Panc1 (cell line): ENCODE measurements around the gene KLHDC3. TPM values are rescaled to one million over a fixed set of nuclear protein-coding genes. Genes with fewer than 3 reads are reported as not detected.

ENCODE experiments used
- ATAC-seq: fragments of 200-7000 bp; cut with Tn5 transposase; 2 replicates; pipeline ENCODE4 v1.9.1; 2020; ENCODE audit warnings: mild to moderate bottlenecking, moderate library complexity
- BruUV-seq: library from RNA; stranded (reverse); fragments of 400-500 nt; replicated peaks from 2 replicates; lab custom pipeline; 2021; lab: Mats Ljungman, UMichigan
- CTCF ChIA-PET: fragments of 300-600 bp; sonication (Branson Sonifier 250); formaldehyde crosslinking; loops from one replicate; lab custom pipeline; 2022; ENCODE audit warnings: antibody characterized with exemption; lab: Charles Lee
- POLR2A ChIA-PET: fragments of 300-600 bp; sonication (Branson Sonifier 250); formaldehyde crosslinking; loops from one replicate; lab custom pipeline; 2022; ENCODE audit warnings: antibody characterized with exemption; lab: Charles Lee
- DNase-seq: peaks from one replicate; pipeline ENCODE4 v3.0.0-alpha.2; 2010; ENCODE audit warnings: low read depth, low spot score
- H3K27ac ChIP-seq: 2 replicates; pipeline ENCODE4 v1.5.1; 2011; ENCODE audit warnings: mild to moderate bottlenecking, low read length, inconsistent platforms
- H3K27me3 ChIP-seq: fragments of 200-500 bp; sonication (Bioruptor generic); 2 replicates; pipeline ENCODE4 v1.6.0; 2014; ENCODE audit warnings: low read length, inconsistent platforms; ENCODE audit not compliant: control insufficient read depth, insufficient read depth
- H3K36me3 ChIP-seq: fragments of 200-500 bp; sonication (Bioruptor generic); 2 replicates; pipeline ENCODE4 v1.5.1; 2014; ENCODE audit warnings: inconsistent platforms, mild to moderate bottlenecking, low read length, moderate library complexity; ENCODE audit not compliant: control insufficient read depth, insufficient read depth
- H3K4me1 ChIP-seq: 2 replicates; pipeline ENCODE4 v1.5.1; 2011; ENCODE audit warnings: inconsistent platforms, mild to moderate bottlenecking, low read length, moderate library complexity; ENCODE audit not compliant: control insufficient read depth, insufficient read depth
- H3K4me3 ChIP-seq, 2 experiments: 2 replicates each; pipeline ENCODE4 v1.5.1; 2011 to 2012; ENCODE audit warnings: low read depth in 2 of 2, low read length in 2 of 2, mild to moderate bottlenecking in 2 of 2, inconsistent platforms in 1 of 2, moderate library complexity in 1 of 2
- H3K9me3 ChIP-seq: fragments of 200-500 bp; sonication (Bioruptor generic); 2 replicates; pipeline ENCODE4 v1.5.1; 2014; ENCODE audit warnings: low read depth, mild to moderate bottlenecking, inconsistent platforms, low read length, moderate library complexity; ENCODE audit not compliant: control insufficient read depth, insufficient read depth
- POLR2AphosphoS5 ChIP-seq: IDR thresholded peaks from 2 replicates; pipeline ENCODE4 v1.6.1; 2012; ENCODE audit warnings: mild to moderate bottlenecking, low read depth, low read length, moderate library complexity
- SIN3A ChIP-seq: IDR thresholded peaks from 2 replicates; pipeline ENCODE4 v1.6.1; 2012; ENCODE audit warnings: low read depth, mild to moderate bottlenecking, low read length, moderate library complexity, borderline replicate concordance; ENCODE audit not compliant: insufficient read depth
- TCF7L2 ChIP-seq: IDR thresholded peaks from 2 replicates; pipeline ENCODE4 v1.6.1; 2011; ENCODE audit warnings: mild to moderate bottlenecking, low read depth, low read length, inconsistent platforms
- in situ Hi-C: cut with HindIII; loops from 2 replicates; pipeline ENCODE4 v1.10.0; 2016; ENCODE audit warnings: low sequenced_read_pairs, low pct_unique_long_range_greater_than_20kb
- intact Hi-C: fragments of 100-400 bp; cut with micrococcal nuclease; formaldehyde crosslinking; loops from one replicate; pipeline ENCODE4 v1.10.0; 2022; ENCODE audit not compliant: unreplicated experiment
- total RNA-seq: library from RNA; stranded (reverse); gene quantifications from one replicate; pipeline ENCODE4 v1.2.1, GENCODE V29; 2021; ENCODE audit not compliant: unreplicated experiment
- TF ChIP-seq, protein P1 (sequence below): fragments of 450-650 bp; IDR thresholded peaks from 2 replicates; pipeline ENCODE4 v1.5.1; 2017; ENCODE audit warnings: mild to moderate bottlenecking
- TF ChIP-seq, protein P2 (sequence below), 2 experiments: IDR thresholded peaks; 2 replicates each; pipeline ENCODE4 v1.6.1; 2011 to 2012; ENCODE audit warnings: low read depth in 2 of 2, control low read depth in 1 of 2, low read length in 1 of 2, mild to moderate bottlenecking in 1 of 2, moderate library complexity in 1 of 2; ENCODE audit not compliant: insufficient read depth in 1 of 2

The KLHDC3 gene
- total RNA-seq, 1 experiment from 2014 or later = 60.9 TPM

DNA sequence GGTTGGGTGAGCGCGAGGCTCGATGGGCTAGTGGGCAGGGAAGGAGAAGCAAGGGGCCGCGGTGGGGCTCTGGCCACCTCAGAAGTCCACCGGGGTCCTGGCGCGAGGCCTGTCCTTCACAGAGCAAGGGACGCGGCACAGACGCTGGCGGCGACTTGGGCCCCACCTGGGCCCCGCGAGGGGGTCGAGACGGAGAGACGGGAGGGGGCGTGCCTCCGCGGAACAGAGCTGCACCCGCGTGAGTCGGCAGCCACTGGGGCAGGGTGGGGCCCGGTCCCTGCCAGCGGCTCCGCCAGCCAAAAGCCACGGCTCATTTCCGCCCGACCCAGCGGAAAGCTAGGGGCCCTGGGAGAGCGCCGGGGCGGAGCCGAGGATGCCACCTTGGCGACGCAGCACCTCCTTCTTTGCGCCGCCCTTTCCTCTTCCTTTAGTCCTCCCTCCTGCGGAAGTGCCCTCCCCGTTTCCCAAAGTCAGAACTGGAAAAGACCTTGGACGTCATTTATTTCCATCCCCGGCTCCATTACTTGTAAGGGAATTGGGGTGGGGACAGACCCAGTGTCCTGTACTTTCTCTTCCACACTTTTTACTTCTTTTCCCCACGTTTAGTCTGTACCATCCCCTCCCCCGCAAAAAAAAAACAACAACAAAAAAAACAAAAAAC is 39.6 kb downstream of the KLHDC3 start, which contains the start of gene CUL7:
Gene CUL7 (minus strand): TSS at position 307 of the 661 bp plus-strand sequence. CDS start 1,063 bp downstream, outside the sequence.
- Histone ChIP-seq H3K4me3 (peak within 1 kb of the TSS; percentile 67 to 73), H3K9me3 (no peaks in the 10 kb centered on the region), H3K36me3 (peaks cover under 1% of the 10 kb centered on the region; the same call in 1 of the 2 replicates), H3K27ac (peak within 1 kb of the TSS; percentile 87), H3K4me1 (peaks cover 25% of the 10 kb centered on the region), H3K27me3 (no peaks in the 10 kb centered on the region)
- DNase-seq (peak; percentile 66), ATAC-seq (peak; percentile 98)
- POLR2A ChIA-PET = interaction anchor here (0.5 to 0.7 kb wide), 3 partner anchors 20 to 72 kb away, joined by 3 to 6 read pairs (median 5); no protein-coding TSS in a partner anchor
- no TSS peak for BruUV-seq
- CTCF ChIA-PET = no interaction called here
- TF ChIP-seq POLR2AphosphoS5 (peak; percentile 97), SIN3A (peak; percentile 87; the same call in 1 of the 2 replicates), TCF7L2 (no peak)
- TF ChIP-seq, protein P1, sequence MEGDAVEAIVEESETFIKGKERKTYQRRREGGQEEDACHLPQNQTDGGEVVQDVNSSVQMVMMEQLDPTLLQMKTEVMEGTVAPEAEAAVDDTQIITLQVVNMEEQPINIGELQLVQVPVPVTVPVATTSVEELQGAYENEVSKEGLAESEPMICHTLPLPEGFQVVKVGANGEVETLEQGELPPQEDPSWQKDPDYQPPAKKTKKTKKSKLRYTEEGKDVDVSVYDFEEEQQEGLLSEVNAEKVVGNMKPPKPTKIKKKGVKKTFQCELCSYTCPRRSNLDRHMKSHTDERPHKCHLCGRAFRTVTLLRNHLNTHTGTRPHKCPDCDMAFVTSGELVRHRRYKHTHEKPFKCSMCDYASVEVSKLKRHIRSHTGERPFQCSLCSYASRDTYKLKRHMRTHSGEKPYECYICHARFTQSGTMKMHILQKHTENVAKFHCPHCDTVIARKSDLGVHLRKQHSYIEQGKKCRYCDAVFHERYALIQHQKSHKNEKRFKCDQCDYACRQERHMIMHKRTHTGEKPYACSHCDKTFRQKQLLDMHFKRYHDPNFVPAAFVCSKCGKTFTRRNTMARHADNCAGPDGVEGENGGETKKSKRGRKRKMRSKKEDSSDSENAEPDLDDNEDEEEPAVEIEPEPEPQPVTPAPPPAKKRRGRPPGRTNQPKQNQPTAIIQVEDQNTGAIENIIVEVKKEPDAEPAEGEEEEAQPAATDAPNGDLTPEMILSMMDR = no peak
- TF ChIP-seq, protein P2, sequence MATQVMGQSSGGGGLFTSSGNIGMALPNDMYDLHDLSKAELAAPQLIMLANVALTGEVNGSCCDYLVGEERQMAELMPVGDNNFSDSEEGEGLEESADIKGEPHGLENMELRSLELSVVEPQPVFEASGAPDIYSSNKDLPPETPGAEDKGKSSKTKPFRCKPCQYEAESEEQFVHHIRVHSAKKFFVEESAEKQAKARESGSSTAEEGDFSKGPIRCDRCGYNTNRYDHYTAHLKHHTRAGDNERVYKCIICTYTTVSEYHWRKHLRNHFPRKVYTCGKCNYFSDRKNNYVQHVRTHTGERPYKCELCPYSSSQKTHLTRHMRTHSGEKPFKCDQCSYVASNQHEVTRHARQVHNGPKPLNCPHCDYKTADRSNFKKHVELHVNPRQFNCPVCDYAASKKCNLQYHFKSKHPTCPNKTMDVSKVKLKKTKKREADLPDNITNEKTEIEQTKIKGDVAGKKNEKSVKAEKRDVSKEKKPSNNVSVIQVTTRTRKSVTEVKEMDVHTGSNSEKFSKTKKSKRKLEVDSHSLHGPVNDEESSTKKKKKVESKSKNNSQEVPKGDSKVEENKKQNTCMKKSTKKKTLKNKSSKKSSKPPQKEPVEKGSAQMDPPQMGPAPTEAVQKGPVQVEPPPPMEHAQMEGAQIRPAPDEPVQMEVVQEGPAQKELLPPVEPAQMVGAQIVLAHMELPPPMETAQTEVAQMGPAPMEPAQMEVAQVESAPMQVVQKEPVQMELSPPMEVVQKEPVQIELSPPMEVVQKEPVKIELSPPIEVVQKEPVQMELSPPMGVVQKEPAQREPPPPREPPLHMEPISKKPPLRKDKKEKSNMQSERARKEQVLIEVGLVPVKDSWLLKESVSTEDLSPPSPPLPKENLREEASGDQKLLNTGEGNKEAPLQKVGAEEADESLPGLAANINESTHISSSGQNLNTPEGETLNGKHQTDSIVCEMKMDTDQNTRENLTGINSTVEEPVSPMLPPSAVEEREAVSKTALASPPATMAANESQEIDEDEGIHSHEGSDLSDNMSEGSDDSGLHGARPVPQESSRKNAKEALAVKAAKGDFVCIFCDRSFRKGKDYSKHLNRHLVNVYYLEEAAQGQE (IDR thresholded peaks at IDR 0.05; ENCODE audit: insufficient read depth in 1 of 2, low read depth in 2 of 2, low read length in 1 of 2) = peak in 1 of 2 experiments; percentile 38; a peak in 1 of 4 replicates
- intact Hi-C loops = no loop called here
- in situ Hi-C loops = no loop called here

DNA sequence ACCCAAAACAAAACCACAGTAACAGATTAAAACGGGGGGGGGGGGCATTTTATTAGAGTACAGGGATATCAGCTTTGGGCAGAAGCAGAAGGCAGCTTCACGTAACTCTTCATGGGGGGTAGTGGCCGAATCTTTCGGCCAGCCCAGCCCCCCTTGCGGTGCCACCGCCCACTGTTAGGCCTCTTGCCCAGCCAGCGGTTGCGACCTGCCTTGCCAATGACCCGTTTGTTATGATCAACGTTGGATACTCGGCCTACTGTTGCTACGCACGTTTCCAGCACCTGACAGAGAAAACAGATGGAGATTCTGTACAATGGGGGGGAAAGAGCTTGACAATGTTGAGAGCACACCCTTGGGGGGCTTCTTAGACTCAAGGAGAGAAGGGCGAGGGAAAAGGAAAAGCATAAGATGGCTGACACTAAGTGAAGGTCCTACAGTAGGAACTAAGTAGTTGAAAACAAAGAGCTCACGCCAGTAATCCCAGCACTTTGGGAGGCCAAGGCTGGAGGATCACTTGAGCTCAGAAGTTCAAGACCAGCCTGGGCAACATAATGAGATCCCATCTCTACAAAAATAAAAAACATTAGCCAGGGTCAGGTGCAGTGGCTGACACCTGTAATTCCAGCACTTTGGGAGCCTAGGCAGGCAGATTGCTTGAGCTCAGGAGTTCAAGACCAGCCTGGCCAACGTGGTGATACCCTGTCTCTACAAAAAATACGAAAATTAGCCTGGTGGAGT is 40.3 kb downstream of the KLHDC3 start:
- ATAC-seq (no peak), DNase-seq (no peak)
- Histone ChIP-seq H3K4me3 (peak overlapping the region; percentile 67 to 73), H3K9me3 (no peaks in the 10 kb centered on the region), H3K27ac (peak overlapping the region; percentile 87), H3K4me1 (peaks cover 25% of the 10 kb centered on the region), H3K36me3 (peaks cover 5% of the 10 kb centered on the region; the same call in 1 of the 2 replicates), H3K27me3 (no peaks in the 10 kb centered on the region)
- TF ChIP-seq TCF7L2 (no peak), SIN3A (no peak), POLR2AphosphoS5 (no peak)
- TF ChIP-seq, protein P1 = no peak
- TF ChIP-seq, protein P2 (IDR thresholded peaks at IDR 0.05; ENCODE audit: insufficient read depth in 1 of 2, low read depth in 2 of 2, low read length in 1 of 2) = no peak
- POLR2A ChIA-PET = interaction anchor here (0.7 kb wide), 2 partner anchors 42 to 71 kb away, joined by 3 to 6 read pairs; no protein-coding TSS in a partner anchor
- intact Hi-C loops (no loop called here), in situ Hi-C loops (no loop called here)
- CTCF ChIA-PET = no interaction called here
- BruUV-seq = no TSS peak
